NCI-H460 (cell line): ENCODE results near the gene KCTD10. TPM values are rescaled to one million over a fixed set of nuclear protein-coding genes. Genes with fewer than 3 reads are reported as not detected.
"Not testable (repeated sequence)": the region's sequence is repeated elsewhere in the genome, so short reads cannot be mapped to it uniquely, and the experiment has no call there.

ENCODE experiments used
- DNase-seq: peaks from one replicate; pipeline ENCODE4 v3.0.0-alpha.2; 2016; ENCODE audit warnings: low read depth; ENCODE audit errors: extremely low read depth
- total RNA-seq: library from RNA; depleted of rRNA; stranded (reverse); fragments of >200 nt; shearing (Covaris generic); gene quantifications from 2 replicates; pipeline ENCODE4 v1.2.3, GENCODE V29; 2014; rRNA removed

KCTD10 gene
- total RNA-seq, 1 experiment from 2014 or later = 22.6 TPM

DNA sequence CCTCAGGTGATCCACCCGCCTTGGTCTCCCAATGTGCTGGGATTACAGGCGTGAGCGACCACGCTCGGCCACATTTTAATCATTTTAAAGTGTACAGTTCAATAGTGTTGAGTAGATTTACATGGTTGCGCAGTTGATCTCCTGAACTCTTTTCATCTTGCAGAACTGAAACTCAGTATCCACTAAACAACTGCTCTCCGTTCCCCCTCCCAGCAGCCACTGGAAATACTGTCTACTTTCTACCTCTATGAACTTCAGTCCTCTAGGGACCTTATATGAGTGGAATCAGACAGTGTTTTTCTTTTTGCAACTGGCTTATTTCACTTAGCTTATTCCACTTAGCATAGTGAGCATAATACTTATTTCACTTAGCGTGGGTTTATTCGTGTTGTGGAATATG is 53.7 kb downstream of the KCTD10 start:
- DNase-seq = no peak

DNA sequence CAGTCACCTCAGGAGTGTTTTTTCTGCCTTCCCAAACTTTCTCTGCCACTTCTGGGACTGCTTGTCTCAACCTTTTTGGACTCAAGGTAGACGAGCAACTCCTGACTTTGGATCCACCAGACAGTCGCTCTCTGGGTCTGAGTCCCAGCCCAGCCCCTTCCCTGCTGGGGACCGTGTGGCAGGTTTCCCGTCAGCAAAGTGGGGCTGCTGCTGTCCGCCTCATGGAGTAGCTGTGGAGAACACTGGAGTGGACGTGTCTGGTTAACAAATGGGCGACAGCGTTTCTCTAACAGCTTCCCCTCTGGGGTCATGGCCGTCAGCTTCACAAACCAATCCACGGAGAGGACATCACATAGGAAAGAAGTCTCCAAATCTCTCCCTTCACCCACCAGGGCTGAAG is 54.8 kb downstream of the KCTD10 start:
- DNase-seq = no peak

GRCh38 chr12:109421355-109422087 is 55.6 kb downstream of the KCTD10 start:
- DNase-seq = no peak

DNA sequence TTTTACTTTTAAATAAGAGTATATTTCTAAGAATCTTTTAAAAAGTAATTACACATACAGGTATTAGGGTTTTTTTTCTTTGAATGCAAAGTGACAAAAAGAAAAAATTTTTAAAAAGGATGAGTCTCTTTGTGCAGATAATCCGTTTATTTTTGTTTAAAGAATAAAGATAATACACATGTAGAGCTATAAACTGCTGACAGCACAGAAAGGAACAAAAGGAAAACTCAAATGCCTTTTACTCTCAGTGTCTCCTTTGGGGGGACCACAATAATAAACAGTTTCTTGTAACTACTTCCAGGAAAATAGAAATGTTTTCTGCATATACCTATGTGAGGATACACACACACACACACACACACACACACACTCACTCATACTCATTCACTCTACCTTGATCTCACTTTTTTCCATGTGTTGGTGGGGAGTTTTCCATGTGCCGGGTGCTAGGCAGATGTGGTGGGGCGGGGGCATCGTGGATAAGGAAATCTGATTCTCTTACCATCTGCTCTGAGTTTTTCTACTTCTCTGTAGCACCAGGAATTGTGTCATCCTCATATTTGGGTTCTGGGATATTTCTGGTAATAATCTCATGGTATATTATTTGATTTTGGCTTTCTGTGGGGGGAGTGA is 58.1 kb downstream of the KCTD10 start:
- no peak for DNase-seq

- not testable (repeated sequence) for DNase-seq
Measured at GRCh38 chr12:109406147-109406546, 71.0 kb downstream of the KCTD10 start.

DNA sequence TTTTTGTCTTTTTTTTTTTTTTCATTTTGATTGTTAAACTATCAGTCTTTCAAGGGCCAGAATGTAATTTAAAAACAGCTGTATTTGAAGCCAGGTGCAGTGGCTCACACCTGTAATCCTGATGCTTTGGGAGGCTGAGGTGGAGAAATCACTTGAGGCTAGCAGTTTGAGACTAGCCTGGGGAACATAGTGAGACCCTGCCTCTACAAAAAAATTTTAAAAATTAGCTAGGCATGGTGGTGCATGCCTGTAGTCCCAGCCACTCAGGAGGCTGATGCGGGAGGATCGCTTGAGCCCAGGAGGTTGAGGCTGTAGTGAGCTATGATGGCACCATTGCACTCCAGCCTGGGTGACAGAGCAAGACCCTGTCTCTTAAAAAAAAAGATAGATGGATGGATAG is 72.3 kb downstream of the KCTD10 start:
- not testable (repeated sequence) for DNase-seq

Other genes with a start within 250 kb of the KCTD10 start
- not detected in 2 replicates for gene FOXN4, start 168.0 kb downstream of the KCTD10 start, total RNA-seq
- gene MYO1H, start 129.4 kb downstream of the KCTD10 start, total RNA-seq = not detected in 2 replicates
- 27.1 and 33.4 TPM in 2 replicates for gene UBE3B, start 334 bp upstream of the KCTD10 start, total RNA-seq
- 25.6 and 34.6 TPM in 2 replicates for gene MMAB, start 96.2 kb upstream of the KCTD10 start, total RNA-seq
- 4.4 and 6.4 TPM in 2 replicates for gene MVK, start 96.5 kb upstream of the KCTD10 start, total RNA-seq
- 0.25 and 0.78 TPM in 2 replicates for gene FAM222A, start 236.5 kb upstream of the KCTD10 start, total RNA-seq